ENCODE measurements around the gene NRCAM. TPM values are rescaled to one million over a fixed set of nuclear protein-coding genes. Genes with fewer than 3 reads are reported as not detected.

NRCAM gene
- total and polyA plus RNA-seq, 7 donors: 1.3 to 3.9 (median 1.8) TPM; not detected in 2

- Histone ChIP-seq H3K4me3 (no peak overlapping the region), H3K27ac (no peak overlapping the region), H3K36me3 (no peaks in the 10 kb centered on the region), H3K4me1 (no peaks in the 10 kb centered on the region), H3K9me3 (no peaks in the 10 kb centered on the region), H3K27me3 (no peaks in the 10 kb centered on the region)
- WGBS, 2 donors: 70 to 88% methylated on average over 1 of the region's 1 CpG
- TF ChIP-seq CTCF (IDR thresholded peaks at IDR 0.05): no peak
- no peak for TF ChIP-seq POLR2AphosphoS5 (IDR thresholded peaks at IDR 0.05)
- no peak for TF ChIP-seq EP300 (IDR thresholded peaks at IDR 0.05)
- TF ChIP-seq POLR2A (IDR thresholded peaks at IDR 0.05): no peak
- intact Hi-C loops (cut with DNase I): no loop called here
- no peak for DNase-seq
Measured at GRCh38 chr7:108247614-108248013, 208.6 kb downstream of the NRCAM start.

DNA sequence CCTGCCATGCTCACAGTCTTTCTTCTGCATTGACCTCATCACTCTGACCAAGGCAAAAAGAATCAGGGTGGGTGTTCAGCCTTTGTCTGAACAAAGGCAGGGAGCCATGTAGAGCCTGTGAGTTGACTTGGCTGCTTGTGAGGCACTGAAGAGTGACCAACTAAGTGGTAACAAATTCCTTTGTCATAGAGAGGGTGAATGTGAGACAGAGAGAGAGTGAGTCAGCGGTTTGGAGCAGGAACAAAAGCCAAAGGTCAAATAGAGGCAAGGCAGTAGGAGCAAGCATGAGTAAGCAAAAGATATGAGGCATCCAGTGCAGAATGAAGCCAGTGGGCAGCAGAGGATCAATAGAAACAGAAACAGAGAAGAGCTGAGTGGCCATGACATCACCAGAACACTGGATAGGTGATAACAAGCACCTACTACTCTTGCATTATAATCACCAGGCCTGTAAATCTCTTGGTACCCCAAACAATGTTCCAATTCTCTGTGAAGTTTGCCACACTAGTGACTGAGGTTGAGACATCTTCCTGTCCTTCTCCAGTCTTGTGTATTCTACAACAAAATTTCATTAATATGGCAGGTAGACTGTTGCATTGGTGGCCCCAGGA lies 209.9 kb downstream of the NRCAM start:
- no peak overlapping the region for H3K4me3 ChIP-seq
- no peak overlapping the region for H3K27ac ChIP-seq
- H3K27me3 ChIP-seq: no peaks in the 10 kb centered on the region
- H3K4me1 ChIP-seq: no peaks in the 10 kb centered on the region
- no peaks in the 10 kb centered on the region for H3K9me3 ChIP-seq
- intact Hi-C loops (cut with DNase I): no loop called here
- 56 to 67% methylated on average over 1 of the region's 1 CpG for WGBS, 2 donors
- H3K36me3 ChIP-seq: no peaks in the 10 kb centered on the region
- TF ChIP-seq POLR2AphosphoS5 (IDR thresholded peaks at IDR 0.05) (no peak), CTCF (IDR thresholded peaks at IDR 0.05) (no peak), POLR2A (IDR thresholded peaks at IDR 0.05) (no peak), EP300 (IDR thresholded peaks at IDR 0.05) (no peak)
- no peak for DNase-seq

GRCh38 chr7:108245523-108246226 lies 210.6 kb downstream of the NRCAM start:
- Histone ChIP-seq H3K27ac (no peak overlapping the region), H3K4me1 (no peaks in the 10 kb centered on the region), H3K9me3 (no peaks in the 10 kb centered on the region), H3K36me3 (no peaks in the 10 kb centered on the region), H3K4me3 (no peak overlapping the region), H3K27me3 (no peaks in the 10 kb centered on the region)
- no peak for TF ChIP-seq CTCF (IDR thresholded peaks at IDR 0.05)
- TF ChIP-seq POLR2AphosphoS5 (IDR thresholded peaks at IDR 0.05): no peak
- TF ChIP-seq POLR2A (IDR thresholded peaks at IDR 0.05): no peak
- no peak for TF ChIP-seq EP300 (IDR thresholded peaks at IDR 0.05)
- WGBS, 2 donors: 75 to 76% methylated on average over 2 of the region's 2 CpGs
- no peak for DNase-seq
- intact Hi-C loops (cut with DNase I): no loop called here

DNA sequence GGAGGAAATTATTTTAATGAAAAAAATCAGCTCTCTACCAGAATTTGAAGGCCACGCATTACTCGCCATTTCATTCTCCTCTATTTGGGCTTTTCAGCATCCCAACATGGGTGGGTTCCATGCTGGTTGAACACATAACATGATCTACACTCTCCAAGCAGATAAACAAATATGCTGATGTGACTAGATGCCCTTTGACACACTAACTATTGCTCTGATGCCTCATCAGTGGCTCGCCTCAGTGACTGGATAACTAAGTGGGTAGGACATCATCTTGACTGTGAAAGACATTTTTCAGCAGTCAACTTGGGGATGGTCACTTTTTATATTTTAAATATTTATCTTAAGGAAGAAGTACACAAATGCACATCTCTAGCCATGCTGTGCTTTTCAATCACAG lies 212.1 kb downstream of the NRCAM start:
- TF ChIP-seq EP300 (IDR thresholded peaks at IDR 0.05) (no peak), CTCF (IDR thresholded peaks at IDR 0.05) (no peak), POLR2AphosphoS5 (IDR thresholded peaks at IDR 0.05) (no peak), POLR2A (IDR thresholded peaks at IDR 0.05) (no peak)
- no peaks in the 10 kb centered on the region for H3K4me1 ChIP-seq
- no peak for DNase-seq
- H3K27me3 ChIP-seq: no peaks in the 10 kb centered on the region
- intact Hi-C loops (cut with DNase I): no loop called here
- H3K4me3 ChIP-seq: no peak overlapping the region
- 92 to 93% methylated on average over 3 of the region's 3 CpGs for WGBS, 2 donors
- no peak overlapping the region for H3K27ac ChIP-seq
- H3K9me3 ChIP-seq: no peaks in the 10 kb centered on the region
- no peaks in the 10 kb centered on the region for H3K36me3 ChIP-seq

All from sigmoid colon (tissue), 7 donors.